Karpas-422 (cell line): ENCODE results near the gene RHBDD3. TPM values are rescaled to one million over a fixed set of nuclear protein-coding genes. Genes with fewer than 3 reads are reported as not detected.

ENCODE experiments used
- DNase-seq: peaks from one replicate; pipeline ENCODE4 v3.0.0-alpha.2; 2015
- H2AFZ ChIP-seq: fragments of 200-600 bp; sonication (generic); 2 replicates; pipeline ENCODE4 v1.6.1; 2014; ENCODE audit warnings: antibody characterized with exemption, low read length, mixed read lengths
- H3K27ac ChIP-seq: fragments of 200-600 bp; sonication (generic); 2 replicates; pipeline ENCODE4 v1.5.1; 2014; ENCODE audit warnings: mild to moderate bottlenecking, low read length, moderate library complexity
- H3K27me3 ChIP-seq: fragments of 200-600 bp; sonication (generic); 2 replicates; pipeline ENCODE4 v1.6.1; 2014; ENCODE audit warnings: low read length, mixed read lengths
- H3K36me3 ChIP-seq: fragments of 200-600 bp; sonication (generic); 2 replicates; pipeline ENCODE4 v1.6.1; 2014; ENCODE audit warnings: low read length, mixed read lengths; ENCODE audit not compliant: insufficient read depth
- H3K4me1 ChIP-seq: fragments of 200-600 bp; sonication (generic); 2 replicates; pipeline ENCODE4 v1.6.1; 2014; ENCODE audit warnings: mild to moderate bottlenecking, low read length, mixed read lengths
- H3K4me2 ChIP-seq: fragments of 200-600 bp; sonication (generic); 2 replicates; pipeline ENCODE4 v1.6.1; 2014; ENCODE audit warnings: low read length, low read depth, mild to moderate bottlenecking; ENCODE audit not compliant: poor library complexity, severe bottlenecking
- H3K4me3 ChIP-seq: fragments of 200-600 bp; sonication (generic); 2 replicates; pipeline ENCODE4 v1.5.1; 2014; ENCODE audit warnings: mild to moderate bottlenecking, antibody characterized with exemption, low read length, mixed read lengths
- H3K79me2 ChIP-seq: fragments of 200-600 bp; sonication (generic); 2 replicates; pipeline ENCODE4 v1.6.1; 2014; ENCODE audit warnings: mild to moderate bottlenecking, low read length, mixed read lengths
- H3K9ac ChIP-seq: fragments of 200-600 bp; sonication (generic); 2 replicates; pipeline ENCODE4 v1.6.0; 2014; ENCODE audit warnings: low read length
- H3K9me2 ChIP-seq: fragments of 200-600 bp; sonication (generic), shearing (Covaris generic); replicated peaks from 2 replicates; pipeline ENCODE4 v1.6.0; 2014; ENCODE audit warnings: mild to moderate bottlenecking, low read length, moderate library complexity; ENCODE audit not compliant: insufficient read depth
- H3K9me3 ChIP-seq: fragments of 300-700, 200-600 bp; sonication (generic); 2 replicates; pipeline ENCODE4 v1.6.1; 2014; ENCODE audit warnings: low read length, mixed read lengths
- H4K20me1 ChIP-seq: fragments of 200-600 bp; sonication (generic); 2 replicates; pipeline ENCODE4 v1.6.1; 2014; ENCODE audit warnings: mild to moderate bottlenecking, antibody characterized with exemption, low read length, low read depth; ENCODE audit not compliant: insufficient read depth
- total RNA-seq: library from RNA; depleted of rRNA; stranded (reverse); fragments of >200 nt; shearing (Covaris generic); gene quantifications from 2 replicates; pipeline ENCODE4 v1.2.3, GENCODE V29; 2014; ENCODE audit warnings: low replicate concordance

RHBDD3 gene
- total RNA-seq, 1 experiment from 2014 or later, result 8.8 TPM

DNA sequence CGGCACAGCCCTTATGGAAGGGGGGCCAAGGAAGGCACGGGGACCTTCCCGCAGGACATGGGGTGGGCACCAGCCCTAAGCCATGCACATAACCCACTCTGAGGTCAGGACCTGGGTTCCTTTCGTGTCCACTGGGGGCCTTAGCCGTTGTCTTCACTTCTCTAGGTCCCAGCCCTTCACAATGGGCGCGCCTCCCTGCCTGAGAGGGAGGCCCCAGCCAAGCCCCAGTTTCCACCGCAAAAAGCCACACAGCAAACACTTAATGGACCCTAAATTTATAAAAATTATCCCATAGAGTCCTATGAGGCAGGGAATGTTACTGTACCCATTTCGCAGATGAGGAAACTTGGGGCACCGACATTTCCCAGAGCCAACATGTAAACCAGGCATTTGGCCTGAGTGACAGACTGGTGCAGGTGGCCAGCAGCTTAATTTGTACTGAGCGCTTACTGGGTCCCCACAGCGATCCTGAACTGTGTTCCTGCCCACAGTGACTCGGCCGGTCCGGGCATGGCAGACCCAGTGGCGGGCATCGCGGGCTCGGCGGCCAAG is 39.9 kb upstream of the RHBDD3 start:
- H3K9me2 ChIP-seq, result no peaks in the 10 kb centered on the region
- H2AFZ ChIP-seq, result no peak overlapping the region
- no peak overlapping the region for H3K9ac ChIP-seq
- no peak for DNase-seq
- no peak overlapping the region for H3K27ac ChIP-seq
- H3K9me3 ChIP-seq, result no peaks in the 10 kb centered on the region
- H3K27me3 ChIP-seq, result no peaks in the 10 kb centered on the region
- H3K36me3 ChIP-seq, result no peaks in the 10 kb centered on the region
- H3K4me3 ChIP-seq, result no peak overlapping the region
- H3K4me1 ChIP-seq, result peaks cover 9% of the 10 kb centered on the region
- no peaks in the 10 kb centered on the region for H3K79me2 ChIP-seq
- H4K20me1 ChIP-seq, result peaks cover 9% of the 10 kb centered on the region
- no peak overlapping the region for H3K4me2 ChIP-seq

DNA sequence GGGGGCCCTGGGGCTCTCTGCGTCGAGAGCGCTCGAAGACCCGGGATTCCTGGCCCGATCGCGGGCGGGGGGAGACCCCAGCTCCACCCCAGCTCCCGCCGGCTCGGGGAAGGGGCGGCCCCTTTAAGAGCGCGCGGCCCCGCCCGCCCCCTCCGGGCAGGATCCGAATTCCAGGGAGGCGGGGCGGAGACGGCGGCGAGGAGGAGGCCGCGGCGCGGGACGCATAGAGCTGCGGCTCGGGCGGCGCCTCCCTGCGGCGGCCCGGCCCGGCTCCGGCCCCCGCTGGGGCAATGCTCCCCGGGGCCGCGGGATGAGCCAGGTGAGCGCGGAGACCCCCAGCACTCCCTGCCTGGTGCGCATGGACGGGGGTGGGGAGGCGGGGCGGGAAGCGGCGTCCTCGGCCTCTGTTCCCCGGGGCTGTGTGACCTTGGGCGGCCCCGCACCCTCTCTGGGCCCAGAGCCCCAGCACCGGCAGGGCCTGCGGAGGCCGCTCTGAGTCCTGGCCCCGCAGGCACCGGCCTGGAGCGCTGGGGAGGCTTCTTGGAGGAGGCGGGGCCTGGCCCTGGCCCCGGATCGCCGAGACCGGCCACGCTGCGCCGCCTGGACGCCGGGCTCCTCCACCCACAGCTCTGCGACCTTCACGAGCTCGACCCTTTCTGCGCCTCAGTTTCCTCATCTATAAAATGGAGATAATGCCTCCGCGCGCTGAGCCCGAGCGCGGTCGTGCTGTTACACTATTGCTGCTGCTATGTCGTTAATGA is 39.2 kb upstream of the RHBDD3 start:
- Histone ChIP-seq H3K27ac (no peak overlapping the region), H3K4me1 (peaks cover 6% of the 10 kb centered on the region; the same call in 1 of the 2 replicates), H2AFZ (no peak overlapping the region), H3K79me2 (no peaks in the 10 kb centered on the region), H3K9me2 (no peaks in the 10 kb centered on the region), H3K4me2 (no peak overlapping the region), H3K27me3 (no peaks in the 10 kb centered on the region), H3K36me3 (no peaks in the 10 kb centered on the region), H3K9me3 (no peaks in the 10 kb centered on the region), H3K4me3 (no peak overlapping the region), H4K20me1 (peaks cover 3% of the 10 kb centered on the region; the same call in 1 of the 2 replicates), H3K9ac (no peak overlapping the region)
- no peak for DNase-seq

DNA sequence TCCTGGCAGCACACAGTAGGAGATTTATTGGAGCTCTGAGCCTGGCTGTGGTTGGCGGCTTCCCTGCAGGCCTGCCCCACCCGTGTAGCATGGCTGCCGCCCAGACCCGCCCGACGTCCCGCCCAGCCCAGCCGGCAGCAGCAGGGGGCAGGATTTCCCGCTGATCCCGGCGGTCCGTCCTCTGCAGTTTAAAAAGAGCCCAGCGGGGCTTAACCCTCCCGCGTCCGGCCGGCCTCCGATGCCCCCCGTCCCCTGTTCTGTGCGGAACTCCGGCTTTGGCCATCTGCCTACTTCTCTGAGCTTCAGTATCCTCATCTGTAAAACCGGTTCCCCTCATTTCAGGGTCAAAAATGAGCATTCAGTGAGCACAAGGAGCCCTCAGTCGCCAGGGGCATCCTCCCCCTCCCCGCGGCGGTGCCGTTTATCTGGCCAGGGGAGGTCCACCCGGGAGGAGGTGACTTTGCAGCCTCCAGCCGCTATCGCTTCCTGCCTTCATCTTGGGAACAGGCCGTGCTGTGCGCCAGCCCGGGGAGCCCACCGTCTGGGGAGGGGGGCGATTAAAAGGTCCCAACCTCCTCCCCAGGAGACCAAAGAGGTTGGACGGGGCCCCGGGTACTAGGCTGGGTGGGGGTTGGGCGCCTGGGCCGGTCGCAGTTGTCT is 38.5 kb upstream of the RHBDD3 start, which contains the start of gene GAS2L1:
Gene GAS2L1 (plus strand): TSS at position 476 of the 660 bp plus-strand sequence. CDS start 1,456 bp downstream, outside the sequence.
- no peak within 1 kb of the TSS for H3K4me3 ChIP-seq

DNA sequence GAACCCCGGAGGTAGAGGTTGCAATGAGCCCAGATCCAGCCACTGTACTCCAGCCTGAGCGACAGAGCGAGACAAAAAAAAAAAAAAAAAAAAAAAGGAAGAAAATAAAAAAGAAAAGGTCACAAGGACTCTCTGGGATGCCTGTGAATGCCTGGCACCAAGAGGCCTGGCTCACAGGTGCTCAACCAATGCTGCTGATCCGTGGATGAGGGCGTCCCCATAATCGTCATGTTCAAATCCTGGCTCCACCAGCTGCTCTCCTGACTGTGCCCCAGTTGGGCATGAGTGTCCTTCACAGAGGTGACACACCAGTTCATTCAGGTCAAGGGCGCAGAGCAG is 38.0 kb upstream of the RHBDD3 start:
- H3K4me2 ChIP-seq, result no peak overlapping the region
- no peaks in the 10 kb centered on the region for H3K9me3 ChIP-seq
- H2AFZ ChIP-seq, result no peak overlapping the region
- no peak for DNase-seq
- H3K9me2 ChIP-seq, result no peaks in the 10 kb centered on the region
- no peaks in the 10 kb centered on the region for H3K79me2 ChIP-seq
- H4K20me1 ChIP-seq, result 0 out of 2 replicates have a peak, but pooled peaks cover 3% of the 10 kb centered on the region
- H3K36me3 ChIP-seq, result peaks cover under 1% of the 10 kb centered on the region; the same call in 1 of the 2 replicates
- no peak overlapping the region for H3K27ac ChIP-seq
- peaks cover 6% of the 10 kb centered on the region; the same call in 1 of the 2 replicates for H3K4me1 ChIP-seq
- H3K9ac ChIP-seq, result no peak overlapping the region
- no peaks in the 10 kb centered on the region for H3K27me3 ChIP-seq
- H3K4me3 ChIP-seq, result no peak overlapping the region

More for the DNA sequence above, 38.5 kb upstream of the RHBDD3 start, which contains the start of gene GAS2L1:
- DNase-seq, result peak; percentile 65
- Histone ChIP-seq H3K4me1 (peaks cover 6% of the 10 kb centered on the region; the same call in 1 of the 2 replicates), H2AFZ (no peak within 1 kb of the TSS), H3K27ac (no peak within 1 kb of the TSS), H3K79me2 (no peaks in the 10 kb centered on the region), H3K9me3 (no peaks in the 10 kb centered on the region), H3K36me3 (no peaks in the 10 kb centered on the region), H3K27me3 (no peaks in the 10 kb centered on the region), H3K9ac (no peak within 1 kb of the TSS), H4K20me1 (no peaks in the 10 kb centered on the region), H3K4me2 (no peak within 1 kb of the TSS), H3K9me2 (no peaks in the 10 kb centered on the region)

DNA sequence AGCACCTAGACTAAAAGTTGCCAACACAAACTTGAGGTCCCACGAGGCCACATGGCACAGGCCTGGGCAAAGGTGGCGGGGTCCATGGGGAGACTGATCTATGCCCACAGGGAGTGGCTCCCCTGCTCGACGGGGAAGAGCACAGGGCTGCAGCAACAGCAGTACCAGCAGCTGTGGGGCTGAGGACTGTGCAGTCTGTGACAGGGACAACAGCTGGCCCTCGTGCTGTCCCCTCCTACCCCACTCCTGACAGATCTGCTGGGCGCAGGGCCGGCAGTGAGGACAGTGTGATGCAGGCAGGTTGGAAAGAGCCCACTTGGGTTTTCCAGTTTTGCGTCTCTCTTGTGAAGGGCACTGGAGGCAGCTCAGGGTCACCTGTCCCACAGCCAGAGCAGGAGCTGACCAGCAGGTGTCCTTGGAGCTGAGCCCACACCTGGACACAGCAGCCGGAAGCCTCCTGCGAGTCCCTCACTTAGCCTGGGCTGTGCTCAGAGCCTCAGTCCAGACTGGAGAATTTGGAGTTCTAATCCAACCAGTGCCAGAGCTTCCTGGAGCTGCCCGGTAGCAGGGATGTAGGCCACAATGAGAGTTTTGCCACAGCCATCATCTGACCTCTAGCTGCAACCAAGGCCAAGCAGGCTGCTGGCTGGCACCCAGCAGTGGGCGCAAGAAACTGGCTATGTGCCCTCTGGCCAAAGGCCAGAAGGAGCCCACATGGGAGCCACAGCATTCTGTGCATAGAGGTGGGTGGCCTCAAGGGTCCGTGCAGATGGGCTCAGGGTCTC is 35.1 kb upstream of the RHBDD3 start:
- Histone ChIP-seq H2AFZ (no peak overlapping the region), H3K4me2 (no peak overlapping the region), H3K27me3 (no peaks in the 10 kb centered on the region), H3K27ac (no peak overlapping the region), H3K4me1 (peaks cover 6% of the 10 kb centered on the region; the same call in 1 of the 2 replicates), H4K20me1 (peaks cover 8% of the 10 kb centered on the region; the same call in 1 of the 2 replicates), H3K9me2 (no peaks in the 10 kb centered on the region), H3K79me2 (no peaks in the 10 kb centered on the region), H3K4me3 (no peak overlapping the region), H3K9ac (no peak overlapping the region), H3K9me3 (no peaks in the 10 kb centered on the region), H3K36me3 (peaks cover 8% of the 10 kb centered on the region; the same call in 1 of the 2 replicates)
- no peak for DNase-seq

DNA sequence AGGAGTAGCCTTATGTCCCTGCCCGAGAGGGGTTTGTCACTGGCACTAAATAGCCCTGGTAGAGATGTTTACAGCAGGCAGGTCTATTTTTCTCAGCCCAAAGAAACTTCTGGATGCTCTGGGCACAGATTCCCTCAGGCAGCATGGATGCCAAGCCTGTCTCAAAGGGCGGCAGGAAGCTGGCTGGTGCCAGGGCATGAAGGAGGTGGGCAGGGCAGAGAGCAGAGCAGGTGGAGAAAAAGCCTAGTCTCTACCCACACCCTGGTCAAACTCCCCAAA is 34.6 kb upstream of the RHBDD3 start:
- H3K9ac ChIP-seq, result no peak overlapping the region
- no peaks in the 10 kb centered on the region for H3K9me2 ChIP-seq
- no peaks in the 10 kb centered on the region for H3K9me3 ChIP-seq
- no peaks in the 10 kb centered on the region for H3K79me2 ChIP-seq
- peaks cover 6% of the 10 kb centered on the region; the same call in 1 of the 2 replicates for H3K4me1 ChIP-seq
- no peak overlapping the region for H3K27ac ChIP-seq
- H3K4me2 ChIP-seq, result no peak overlapping the region
- no peak overlapping the region for H2AFZ ChIP-seq
- H3K36me3 ChIP-seq, result peaks cover 14% of the 10 kb centered on the region; the same call in 1 of the 2 replicates
- H3K27me3 ChIP-seq, result no peaks in the 10 kb centered on the region
- peaks cover 13% of the 10 kb centered on the region for H4K20me1 ChIP-seq
- no peak overlapping the region for H3K4me3 ChIP-seq
- no peak for DNase-seq

DNA sequence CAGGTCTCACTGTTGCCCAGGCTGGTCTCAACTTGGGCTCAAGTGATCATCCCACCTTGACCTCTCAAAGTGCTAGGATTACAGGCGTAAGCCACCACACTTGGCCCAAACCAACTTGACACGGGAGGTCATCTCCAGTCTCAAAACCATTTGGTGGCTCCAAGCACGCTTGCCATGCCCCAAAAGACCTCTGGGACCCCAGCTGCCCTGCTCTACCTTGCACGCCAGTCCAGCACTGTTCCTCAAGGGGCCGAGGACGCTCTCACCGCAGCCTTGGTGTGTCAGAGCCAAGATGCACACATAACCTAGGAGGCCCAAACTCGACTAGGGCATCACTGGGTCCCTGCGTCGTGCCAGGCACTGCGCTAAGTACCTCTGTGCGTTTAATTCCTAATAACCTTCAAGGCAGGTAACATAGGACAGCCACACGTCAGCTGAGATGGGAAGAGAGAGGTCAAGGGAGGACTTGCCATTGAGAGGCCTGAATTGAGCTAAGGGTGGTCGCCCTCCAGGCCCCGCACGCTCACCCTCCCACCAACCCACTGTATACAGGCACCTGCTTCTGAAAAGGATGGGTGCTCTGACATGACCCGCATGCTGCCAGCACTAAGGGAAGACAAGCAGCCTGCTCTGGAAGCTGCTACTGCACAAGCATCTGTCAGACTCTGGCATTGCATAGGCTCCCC is 34.1 kb upstream of the RHBDD3 start:
- H3K36me3 ChIP-seq, result peaks cover 18% of the 10 kb centered on the region; the same call in 1 of the 2 replicates
- H3K9me2 ChIP-seq, result no peaks in the 10 kb centered on the region
- peaks cover 18% of the 10 kb centered on the region for H4K20me1 ChIP-seq
- H3K27me3 ChIP-seq, result no peaks in the 10 kb centered on the region
- H3K4me3 ChIP-seq, result no peak overlapping the region
- peak; percentile 55 for DNase-seq
- H3K79me2 ChIP-seq, result no peaks in the 10 kb centered on the region
- no peak overlapping the region for H3K9ac ChIP-seq
- H3K4me1 ChIP-seq, result peaks cover 6% of the 10 kb centered on the region; the same call in 1 of the 2 replicates
- H3K4me2 ChIP-seq, result no peak overlapping the region
- H2AFZ ChIP-seq, result no peak overlapping the region
- no peak overlapping the region for H3K27ac ChIP-seq
- H3K9me3 ChIP-seq, result no peaks in the 10 kb centered on the region
